ENCODE results near the gene PIERCE2.

- no peak for TF ChIP-seq POLR2A (IDR thresholded peaks at IDR 0.05; ENCODE audit: low read depth, low read length)
- TF ChIP-seq, protein P1, sequence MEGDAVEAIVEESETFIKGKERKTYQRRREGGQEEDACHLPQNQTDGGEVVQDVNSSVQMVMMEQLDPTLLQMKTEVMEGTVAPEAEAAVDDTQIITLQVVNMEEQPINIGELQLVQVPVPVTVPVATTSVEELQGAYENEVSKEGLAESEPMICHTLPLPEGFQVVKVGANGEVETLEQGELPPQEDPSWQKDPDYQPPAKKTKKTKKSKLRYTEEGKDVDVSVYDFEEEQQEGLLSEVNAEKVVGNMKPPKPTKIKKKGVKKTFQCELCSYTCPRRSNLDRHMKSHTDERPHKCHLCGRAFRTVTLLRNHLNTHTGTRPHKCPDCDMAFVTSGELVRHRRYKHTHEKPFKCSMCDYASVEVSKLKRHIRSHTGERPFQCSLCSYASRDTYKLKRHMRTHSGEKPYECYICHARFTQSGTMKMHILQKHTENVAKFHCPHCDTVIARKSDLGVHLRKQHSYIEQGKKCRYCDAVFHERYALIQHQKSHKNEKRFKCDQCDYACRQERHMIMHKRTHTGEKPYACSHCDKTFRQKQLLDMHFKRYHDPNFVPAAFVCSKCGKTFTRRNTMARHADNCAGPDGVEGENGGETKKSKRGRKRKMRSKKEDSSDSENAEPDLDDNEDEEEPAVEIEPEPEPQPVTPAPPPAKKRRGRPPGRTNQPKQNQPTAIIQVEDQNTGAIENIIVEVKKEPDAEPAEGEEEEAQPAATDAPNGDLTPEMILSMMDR (conservative IDR thresholded peaks at IDR 0.05; ENCODE audit: low read depth, low read length), result no peak
These were observed 4.8 kb upstream of the PIERCE2 start for GRCh38 chr15:55403531-55403930.
